GM12878 (cell line): Measurements from ENCODE around the gene CLDN6. TPM values are rescaled to one million over a fixed set of nuclear protein-coding genes. Genes with fewer than 3 reads are reported as not detected.

Source experiments
- BACH1 ChIP-seq: fragments of 450-650 bp; IDR thresholded peaks from 2 replicates; pipeline ENCODE4 v1.6.1; 2017; ENCODE audit warnings: mild to moderate bottlenecking, borderline replicate concordance
- BHLHE40 ChIP-seq, 2 experiments: fragments of 450-650 bp in 1 of 2; IDR thresholded peaks; 2 replicates each; pipeline ENCODE4 v1.6.1; 2011 to 2017; ENCODE audit warnings: low read depth in 2 of 2, borderline replicate concordance in 1 of 2, improper control_type of control experiment in 1 of 2, low read length in 1 of 2, mild to moderate bottlenecking in 1 of 2
- CHD2 ChIP-seq: IDR thresholded peaks from 2 replicates; pipeline ENCODE4 v1.6.1; 2011; ENCODE audit warnings: low read depth, low read length, improper control_type of control experiment, borderline replicate concordance
- HDGF ChIP-seq: fragments of 450-650 bp; IDR thresholded peaks from 2 replicates; pipeline ENCODE4 v1.6.1; 2016; ENCODE audit warnings: antibody characterized with exemption
- IKZF1 ChIP-seq: fragments of 450-650 bp; conservative IDR thresholded peaks from 2 replicates; pipeline ENCODE4 v1.6.1; 2017; ENCODE audit warnings: antibody characterized with exemption, mild to moderate bottlenecking
- MLLT1 ChIP-seq: fragments of 450-650 bp; IDR thresholded peaks from 2 replicates; pipeline ENCODE4 v1.6.1; 2016; ENCODE audit warnings: mild to moderate bottlenecking
- MTA2 ChIP-seq: fragments of 450-650 bp; IDR thresholded peaks from 2 replicates; pipeline ENCODE4 v1.6.1; 2016; ENCODE audit warnings: low read depth, mild to moderate bottlenecking, moderate library complexity
- NKRF ChIP-seq: fragments of 450-650 bp; conservative IDR thresholded peaks from 2 replicates; pipeline ENCODE4 v1.6.1; 2017; ENCODE audit warnings: mild to moderate bottlenecking, moderate library complexity
- NR2F1 ChIP-seq: fragments of 450-650 bp; conservative IDR thresholded peaks from 2 replicates; pipeline ENCODE4 v1.6.1; 2017; ENCODE audit warnings: mild to moderate bottlenecking
- POLR2AphosphoS5 ChIP-seq: IDR thresholded peaks from 2 replicates; pipeline ENCODE4 v1.6.1; 2011; ENCODE audit warnings: mild to moderate bottlenecking, low read length, inconsistent platforms
- RB1 ChIP-seq: fragments of 450-650 bp; formaldehyde crosslinking; IDR thresholded peaks from 2 replicates; pipeline ENCODE4 v1.6.1; 2017; ENCODE audit warnings: mild to moderate bottlenecking, borderline replicate concordance
- SIN3A ChIP-seq: IDR thresholded peaks from 2 replicates; pipeline ENCODE4 v1.6.1; 2012; ENCODE audit warnings: low read depth, low read length, improper control_type of control experiment
- SMAD5 ChIP-seq: IDR thresholded peaks from 2 replicates; pipeline ENCODE4 v1.6.1; 2016; ENCODE audit warnings: antibody characterized with exemption, low read depth
- SPI1 ChIP-seq: IDR thresholded peaks from 2 replicates; pipeline ENCODE4 v1.6.1; 2011; ENCODE audit warnings: low read depth, mild to moderate bottlenecking, low read length, moderate library complexity, borderline replicate concordance; ENCODE audit not compliant: insufficient read depth
- STAT3 ChIP-seq: IDR thresholded peaks from 2 replicates; pipeline ENCODE4 v1.6.1; 2011; ENCODE audit warnings: low read depth, low read length, improper control_type of control experiment
- TCF12 ChIP-seq: IDR thresholded peaks from 2 replicates; pipeline ENCODE4 v1.6.1; 2011; ENCODE audit warnings: low read depth, mild to moderate bottlenecking, low read length
- YBX1 ChIP-seq: fragments of 450-650 bp; IDR thresholded peaks from 2 replicates; pipeline ENCODE4 v1.6.1; 2016; ENCODE audit warnings: antibody characterized with exemption
- ZNF592 ChIP-seq: fragments of 450-650 bp; IDR thresholded peaks from 2 replicates; pipeline ENCODE4 v1.6.1; 2017; ENCODE audit warnings: mild to moderate bottlenecking, moderate library complexity
- ZNF687 ChIP-seq: fragments of 450-650 bp; IDR thresholded peaks from 2 replicates; pipeline ENCODE4 v1.6.1; 2017; ENCODE audit warnings: mild to moderate bottlenecking, moderate library complexity
- polyA plus RNA-seq, 11 experiments: library from polyadenylated mRNA; depleted of rRNA in 4 of 11; unstranded in 6 of 11; stranded (reverse) in 5 of 11; fragments of >200 nt; fragmentation: Nextera tagmentation in 4 of 11; fragmentation: Illumina TruSeq in 1 of 11; extraction: Ambion mirVana in 4 of 11; extraction: Trizol in 1 of 11; gene quantifications; 1 replicate in 1 of 11; 2 replicates in 10 of 11; pipeline versions ENCODE4 v1.2.1 to v1.2.3, GENCODE V29; 2011 to 2016; ENCODE audit warnings: inconsistent platforms in 2 of 11, missing spikeins in 2 of 11, low read depth in 1 of 11
- total RNA-seq, 4 experiments: library from RNA; depleted of rRNA in 3 of 4; stranded (reverse); fragments of >200 nt in 3 of 4; fragmentation: Illumina TruSeq in 1 of 4; extraction: Trizol in 1 of 4; gene quantifications; 2 replicates each; pipeline versions ENCODE4 v1.2.1 to v1.2.3, GENCODE V29; 2013 to 2021

Gene CLDN6
- total and polyA plus RNA-seq, 10 of the 15 experiments (the other 5 are each of a cell fraction or from before 2014, with no cell fraction given) = 0.15 to 0.26 (median 0.23) TPM; not detected in 7

GRCh38 chr16:3065069-3065741 is 47.2 kb upstream of the CLDN6 start, which contains the start of gene IL32 (continued):
- peak; percentile 23; the same call in 1 of the 2 replicates for TF ChIP-seq ZNF687
- peak; percentile 53; the same call in 1 of the 2 replicates for TF ChIP-seq MTA2
- TF ChIP-seq NKRF = 0 out of 2 replicates have a peak, but pooled peaks have one; percentile 27
- TF ChIP-seq STAT3 = no peak
- no peak for TF ChIP-seq BACH1
- TF ChIP-seq CHD2 = peak; percentile 74
- TF ChIP-seq NR2F1 = 0 out of 2 replicates have a peak, but pooled peaks have one; percentile 38
- peak; percentile 34; the same call in 1 of the 2 replicates for TF ChIP-seq HDGF
- TF ChIP-seq SMAD5 = no peak
- TF ChIP-seq IKZF1 = peak; percentile 93
- no peak for TF ChIP-seq RB1
- TF ChIP-seq ZNF592 = 0 out of 2 replicates have a peak, but pooled peaks have one; percentile 10
- peak; percentile 86 for TF ChIP-seq TCF12
- TF ChIP-seq MLLT1 = no peak
- TF ChIP-seq SIN3A = no peak
- peak in 1 of 2 experiments; percentile 24; a peak in 1 of 4 replicates for TF ChIP-seq BHLHE40 (IDR thresholded peaks at IDR 0.05; ENCODE audit: borderline replicate concordance in 1 of 2, low read depth in 2 of 2, low read length in 1 of 2)
- no peak for TF ChIP-seq SPI1
- no peak for TF ChIP-seq YBX1
- peak; percentile 57 for TF ChIP-seq POLR2AphosphoS5
